Stimulated activated CD4-positive, alpha-beta T cell treated with anti-CD3 and anti-CD28 coated beads, TNF-alpha, amount 100 ng/mL, for 24 hours (primary cell): ENCODE results near the gene ZNF700.
"Not testable (repeated sequence)": the region's sequence is repeated elsewhere in the genome, so short reads cannot be mapped to it uniquely, and the experiment has no call there.

Experiments used
- DNase-seq, 3 experiments: peaks; one replicate each; pipeline ENCODE4 v3.0.0-alpha.2; 2020; ENCODE audit warnings: low read depth in 3 of 3

The ZNF700 gene

DNA sequence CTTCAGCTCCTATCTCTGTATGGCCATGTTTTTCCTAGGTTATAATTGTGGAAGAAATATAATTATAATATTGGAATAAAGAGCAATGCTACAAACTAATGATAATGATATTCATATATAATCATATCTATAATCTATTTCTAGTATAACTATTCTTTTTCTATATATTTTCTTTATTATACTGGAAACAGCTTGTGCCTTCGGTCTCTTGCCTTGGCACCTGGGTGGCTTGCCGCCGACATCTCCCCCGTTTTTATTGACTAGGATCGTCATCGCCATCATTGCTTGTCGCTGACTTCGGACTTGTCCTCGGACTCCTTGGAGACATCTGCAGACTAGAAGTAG is 64.2 kb downstream of the ZNF700 start:
- DNase-seq, result no peak

GRCh38 chr19:11991921-11992320 is 67.0 kb downstream of the ZNF700 start:
- not testable (repeated sequence) for DNase-seq

DNA sequence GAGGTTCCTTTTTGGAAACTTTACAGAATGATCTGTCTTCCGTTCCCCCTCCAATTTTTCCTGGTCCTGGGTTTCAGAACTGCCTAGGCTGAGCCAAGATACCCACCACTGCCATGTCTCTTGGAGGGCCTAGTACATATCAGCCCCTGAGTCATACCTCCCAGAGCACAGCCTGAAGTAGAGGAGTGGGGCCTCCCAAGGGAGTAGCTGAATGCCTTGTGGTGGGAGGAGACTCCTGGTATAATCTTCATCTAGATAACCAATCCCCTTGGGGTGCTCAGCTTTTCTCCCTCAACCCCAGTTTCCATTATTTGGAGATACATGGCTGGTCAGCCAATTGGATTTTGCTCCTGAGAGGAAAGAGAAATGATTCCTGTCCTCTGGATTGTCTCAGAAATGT is 70.3 kb downstream of the ZNF700 start:
- no peak for DNase-seq
